Kidney capillary endothelial cell (primary cell): ENCODE measurements around the gene ANO5.

ENCODE experiments used
- DNase-seq: peaks from one replicate; pipeline ENCODE4 v3.0.0-alpha.2; 2018; ENCODE audit warnings: low spot score

Gene ANO5, protein sequence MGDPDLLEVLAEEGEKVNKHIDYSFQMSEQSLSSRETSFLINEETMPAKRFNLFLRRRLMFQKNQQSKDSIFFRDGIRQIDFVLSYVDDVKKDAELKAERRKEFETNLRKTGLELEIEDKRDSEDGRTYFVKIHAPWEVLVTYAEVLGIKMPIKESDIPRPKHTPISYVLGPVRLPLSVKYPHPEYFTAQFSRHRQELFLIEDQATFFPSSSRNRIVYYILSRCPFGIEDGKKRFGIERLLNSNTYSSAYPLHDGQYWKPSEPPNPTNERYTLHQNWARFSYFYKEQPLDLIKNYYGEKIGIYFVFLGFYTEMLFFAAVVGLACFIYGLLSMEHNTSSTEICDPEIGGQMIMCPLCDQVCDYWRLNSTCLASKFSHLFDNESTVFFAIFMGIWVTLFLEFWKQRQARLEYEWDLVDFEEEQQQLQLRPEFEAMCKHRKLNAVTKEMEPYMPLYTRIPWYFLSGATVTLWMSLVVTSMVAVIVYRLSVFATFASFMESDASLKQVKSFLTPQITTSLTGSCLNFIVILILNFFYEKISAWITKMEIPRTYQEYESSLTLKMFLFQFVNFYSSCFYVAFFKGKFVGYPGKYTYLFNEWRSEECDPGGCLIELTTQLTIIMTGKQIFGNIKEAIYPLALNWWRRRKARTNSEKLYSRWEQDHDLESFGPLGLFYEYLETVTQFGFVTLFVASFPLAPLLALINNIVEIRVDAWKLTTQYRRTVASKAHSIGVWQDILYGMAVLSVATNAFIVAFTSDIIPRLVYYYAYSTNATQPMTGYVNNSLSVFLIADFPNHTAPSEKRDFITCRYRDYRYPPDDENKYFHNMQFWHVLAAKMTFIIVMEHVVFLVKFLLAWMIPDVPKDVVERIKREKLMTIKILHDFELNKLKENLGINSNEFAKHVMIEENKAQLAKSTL

DNA sequence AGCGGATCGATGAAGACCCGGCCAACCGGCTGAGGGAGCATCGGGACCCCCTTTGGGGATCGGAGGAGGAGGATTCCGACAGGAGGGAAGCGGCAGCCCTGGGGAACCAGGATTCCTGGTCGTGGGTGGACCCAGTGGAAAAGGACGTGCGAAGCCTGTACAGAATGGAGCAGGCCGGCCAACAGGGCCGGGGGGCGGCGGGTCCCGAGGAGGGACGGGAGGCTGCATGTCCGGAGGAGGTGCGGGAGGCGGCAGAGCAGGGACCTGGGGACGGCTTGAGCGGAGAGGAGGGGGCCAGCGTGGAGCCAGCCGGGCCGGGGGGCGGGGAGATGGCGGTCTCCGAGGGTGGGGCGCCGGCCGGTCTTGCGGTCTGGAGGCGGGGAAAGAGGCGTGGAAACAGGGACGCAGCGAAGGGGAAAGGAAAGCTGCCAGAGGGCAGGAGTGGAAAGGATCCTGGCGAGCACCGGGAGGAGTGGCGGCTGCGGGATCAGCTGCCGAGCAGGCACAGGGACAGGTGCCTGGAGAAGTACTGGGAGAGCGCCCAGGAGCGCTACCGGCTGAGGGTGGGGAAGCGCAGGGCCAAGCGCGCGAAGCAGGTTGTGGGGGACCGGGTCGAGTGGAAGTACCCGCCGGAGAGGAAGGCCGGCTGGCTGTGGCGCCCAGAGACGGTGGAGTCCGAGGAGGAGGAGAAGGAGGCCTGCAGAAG is at the start of gene ANO5:
Gene ANO5 (plus strand): TSS at position 444 of the 706 bp plus-strand sequence. CDS start 408 bp downstream, outside the sequence.
- DNase-seq: no peak

DNA sequence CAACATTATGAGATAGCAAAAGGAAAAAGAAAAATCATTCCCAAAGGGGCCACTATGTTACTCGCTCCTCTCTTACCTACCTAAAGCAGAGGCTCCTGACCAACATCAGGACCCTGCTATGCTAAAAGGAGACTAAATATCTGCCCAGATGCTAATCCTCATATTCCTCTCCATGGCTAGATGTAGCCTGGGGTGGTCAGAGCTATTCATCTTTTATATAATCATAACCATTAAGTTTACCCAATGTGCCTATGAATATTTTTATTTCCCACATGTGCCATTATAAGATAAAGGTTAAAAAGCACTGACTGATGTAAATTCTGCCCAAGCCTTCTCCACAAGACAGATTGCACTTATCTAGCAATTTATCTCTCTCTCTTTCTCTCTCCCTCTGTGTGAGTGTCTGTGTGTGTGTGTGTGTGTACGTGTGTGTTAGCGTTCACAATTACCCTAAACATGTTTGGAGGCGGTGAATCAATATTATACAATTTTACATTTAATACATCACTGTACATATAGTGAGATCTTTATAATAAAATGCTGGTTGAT is 41.2 kb upstream of the ANO5 start:
- no peak for DNase-seq

DNA sequence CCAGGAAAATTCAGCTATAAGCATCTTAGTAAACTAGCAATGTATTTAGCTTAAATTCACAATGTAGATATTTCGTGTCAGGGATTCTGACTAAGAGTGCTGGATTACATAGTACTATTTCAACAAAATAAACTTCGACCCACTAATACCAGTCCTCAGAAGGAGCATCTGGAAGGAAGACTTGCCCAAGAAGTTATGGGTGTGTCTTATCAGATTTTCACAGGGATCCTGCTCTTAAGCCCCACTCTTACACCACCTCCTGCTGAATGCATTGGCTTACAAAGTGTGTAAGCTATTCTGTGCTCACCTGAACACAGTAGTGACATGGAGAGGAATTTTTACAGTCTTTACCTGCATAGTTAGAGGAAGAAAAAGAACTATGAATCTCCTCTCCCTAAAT is 35.4 kb upstream of the ANO5 start:
- no peak for DNase-seq

DNA sequence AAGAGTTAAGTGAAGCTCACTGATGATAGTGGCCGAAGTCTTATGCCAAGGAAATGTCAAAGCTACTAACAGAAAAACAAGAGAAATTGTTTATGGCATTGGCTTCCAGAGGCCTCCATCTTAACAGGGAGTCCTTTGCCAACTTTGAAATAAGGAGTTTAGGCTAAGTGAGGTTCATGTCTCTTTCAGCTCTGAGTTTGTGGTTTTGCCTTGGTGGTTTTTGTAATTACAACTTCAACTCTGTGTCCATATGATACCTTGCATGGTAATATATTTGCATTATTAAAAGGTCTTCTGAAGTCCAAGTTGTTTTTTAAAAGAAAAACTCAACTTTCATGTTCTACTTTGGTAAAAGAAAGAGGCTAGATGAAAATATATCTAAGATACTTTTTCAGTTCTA is 31.4 kb upstream of the ANO5 start:
- DNase-seq: no peak

DNA sequence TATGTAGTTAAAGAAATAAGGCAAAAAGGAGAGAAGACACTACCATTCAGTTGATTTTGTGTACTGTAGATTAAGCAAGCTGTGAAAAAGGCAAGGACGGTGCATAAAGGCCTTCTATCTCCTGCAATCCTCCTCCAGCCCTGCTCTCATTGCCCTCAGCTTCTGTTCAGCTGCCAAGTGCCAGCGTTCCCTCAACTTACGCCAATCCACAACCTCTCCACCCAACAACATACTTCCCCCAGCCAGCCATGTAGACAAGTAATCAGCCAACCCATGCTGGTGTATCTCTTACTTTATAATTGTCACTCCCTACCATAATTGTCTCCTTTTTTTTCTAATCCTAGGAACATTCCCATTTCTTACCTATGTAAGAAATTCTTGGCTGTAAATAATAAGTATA is 30.1 kb upstream of the ANO5 start:
- DNase-seq: no peak

DNA sequence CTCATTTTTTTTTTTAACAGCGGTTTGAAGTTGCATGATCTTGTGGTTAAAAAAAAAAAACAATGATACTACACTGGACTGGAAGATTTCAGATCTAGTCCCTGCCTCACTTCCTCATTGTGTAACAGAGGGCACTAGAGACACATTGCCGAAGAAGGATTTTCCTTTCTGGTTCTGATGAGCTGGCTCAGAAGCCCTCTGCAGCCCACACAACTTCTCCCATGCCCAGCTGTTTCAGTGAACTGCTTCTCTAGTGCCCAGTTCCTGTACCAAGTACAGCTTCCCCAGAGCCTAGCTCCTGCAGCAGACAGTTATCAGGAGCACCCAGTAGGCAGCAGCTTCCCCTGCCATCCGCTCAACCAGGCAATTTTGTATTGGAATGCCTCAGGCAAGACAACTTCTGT is 29.5 kb upstream of the ANO5 start:
- no peak for DNase-seq

DNA sequence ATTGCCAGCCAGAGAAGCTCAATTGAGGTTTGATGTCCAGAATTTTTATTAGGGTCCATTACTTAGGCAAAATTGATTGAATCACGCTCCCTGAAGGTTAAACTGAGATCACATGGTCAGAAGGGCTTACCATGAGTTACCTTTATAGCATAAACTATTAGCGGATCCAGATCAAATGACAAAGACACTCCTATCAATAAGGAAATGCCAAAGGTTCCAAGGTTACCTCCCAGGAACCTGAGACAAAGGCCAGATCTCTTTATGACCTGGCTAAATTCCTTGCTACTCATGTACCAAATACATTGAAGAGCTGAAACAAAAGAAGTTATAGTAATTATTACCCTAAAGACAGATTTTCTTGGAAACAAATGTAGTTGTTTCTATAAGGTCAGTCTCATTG is 27.8 kb upstream of the ANO5 start:
- no peak for DNase-seq

DNA sequence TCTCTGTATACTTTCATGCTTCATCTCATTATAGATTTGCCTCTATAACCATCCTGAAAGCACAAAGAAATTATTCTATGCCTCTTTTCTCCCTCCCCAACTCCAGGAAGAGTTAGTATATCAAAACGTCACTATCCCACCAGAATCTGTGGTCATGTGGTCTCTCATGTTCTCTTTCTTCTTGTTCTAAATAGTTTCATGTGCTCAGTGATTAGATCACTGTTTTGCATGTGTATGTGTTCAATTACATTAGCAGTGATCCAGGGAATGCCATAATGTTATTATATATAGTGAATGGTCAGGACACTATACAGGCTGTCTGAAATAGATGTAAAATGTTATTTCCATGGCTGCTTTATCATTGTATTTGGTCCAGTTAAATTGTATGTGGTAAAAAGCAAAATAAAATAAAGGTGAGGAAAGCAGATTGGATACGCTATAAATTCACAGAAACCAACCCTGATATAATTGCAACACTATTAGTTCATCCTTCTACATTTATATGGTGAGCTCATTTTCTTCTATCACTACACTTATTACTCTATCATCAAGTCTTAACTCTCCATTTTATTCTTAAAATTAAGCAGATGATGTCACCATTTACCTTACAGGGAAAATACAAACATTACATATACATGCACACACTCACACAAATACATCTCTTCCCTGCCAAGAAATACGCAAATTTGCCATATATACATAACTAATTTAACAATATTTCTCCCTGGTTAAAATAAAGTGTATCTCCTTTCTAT is 26.9 kb upstream of the ANO5 start:
- DNase-seq: no peak

DNA sequence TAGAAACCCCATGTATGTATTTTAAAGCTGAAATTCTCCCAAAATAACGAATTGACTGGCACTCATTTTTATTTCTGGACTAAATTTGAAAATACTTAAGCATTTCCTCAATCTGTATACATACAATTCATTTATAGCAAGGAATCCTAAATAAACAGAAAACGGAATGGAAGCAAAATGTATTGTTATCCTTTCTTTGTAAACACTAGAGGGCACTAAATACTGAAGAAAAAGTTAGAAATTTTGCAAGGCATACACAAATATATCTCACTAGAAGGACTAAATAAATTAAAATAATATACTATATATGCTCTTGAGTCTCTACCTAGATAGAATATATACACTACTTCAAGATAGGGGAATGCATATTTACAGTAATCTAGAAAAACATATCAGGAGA is 23.1 kb upstream of the ANO5 start:
- DNase-seq: peak; percentile 10

DNA sequence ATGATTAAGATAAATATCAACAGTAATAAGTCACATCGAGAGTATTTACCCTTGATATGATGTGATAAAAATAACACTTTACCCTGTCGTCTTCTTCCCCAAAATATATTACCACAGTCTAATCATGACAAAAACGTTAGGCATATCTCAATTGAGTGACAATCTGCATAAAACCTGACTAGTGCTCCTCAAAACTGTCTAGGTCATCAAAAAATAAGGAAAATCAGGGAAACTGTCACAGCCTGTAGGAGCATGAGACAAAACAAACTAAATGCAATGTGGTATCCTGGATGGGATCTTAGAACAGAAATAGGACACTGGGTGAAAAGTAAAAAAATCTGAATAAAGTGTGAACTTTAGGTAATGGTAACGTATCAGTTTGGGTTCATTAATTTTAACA is 19.4 kb upstream of the ANO5 start:
- no peak for DNase-seq

DNA sequence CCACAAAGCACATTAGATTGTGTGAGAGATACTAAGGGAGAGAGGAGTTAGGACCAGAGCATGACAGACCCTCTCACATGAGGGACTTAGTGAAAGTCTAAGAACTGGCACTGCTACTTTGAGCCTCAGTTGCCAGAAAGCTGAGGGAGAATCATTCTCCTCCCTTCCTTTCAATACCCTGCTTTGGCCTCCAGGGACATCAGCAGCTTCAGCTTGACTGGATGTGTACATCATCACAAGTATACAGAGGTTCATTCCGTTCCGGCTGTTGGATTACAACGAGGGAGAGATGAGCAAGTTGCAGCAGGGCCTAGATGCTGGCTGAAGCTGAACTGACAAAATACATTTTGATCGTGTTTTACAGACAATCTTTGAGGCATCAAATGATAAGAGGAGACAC is 15.7 kb upstream of the ANO5 start:
- DNase-seq: no peak

DNA sequence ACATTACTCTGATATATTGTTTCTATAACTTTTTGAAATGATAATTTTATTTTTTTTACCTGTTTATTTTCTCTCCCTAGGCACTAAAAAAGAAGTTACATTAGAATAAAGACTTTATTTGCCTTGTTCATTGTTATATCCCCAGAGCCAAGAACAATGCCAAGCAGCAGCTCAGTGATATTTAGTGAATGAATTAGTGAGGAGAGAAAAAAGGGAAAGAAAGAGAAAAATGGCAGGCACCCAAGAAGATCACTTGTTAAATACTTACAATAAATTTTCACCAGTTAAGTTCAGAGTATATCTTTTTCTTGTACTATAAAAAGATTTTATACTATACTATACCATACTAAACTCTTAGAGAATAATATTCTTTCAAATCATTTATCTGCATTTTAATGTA is 13.3 kb upstream of the ANO5 start:
- no peak for DNase-seq

DNA sequence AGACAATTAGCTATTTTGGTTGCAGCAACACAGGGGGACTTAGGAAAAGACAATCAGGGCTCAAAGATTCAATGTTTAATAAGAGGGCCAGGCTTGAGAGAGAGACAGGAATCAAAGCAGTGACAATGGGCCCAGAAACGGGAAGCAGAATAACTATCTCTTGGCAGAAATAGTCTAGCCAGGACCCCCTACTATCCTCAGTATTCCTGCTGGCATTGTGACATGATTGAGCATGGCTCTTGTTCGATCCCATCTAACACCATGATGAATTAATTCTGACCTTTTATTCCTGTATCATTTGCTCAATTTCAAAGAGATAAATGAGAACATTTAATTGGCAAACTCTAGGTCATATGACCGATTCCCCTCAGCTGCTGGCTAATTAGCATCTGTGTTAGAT is 12.8 kb upstream of the ANO5 start:
- no peak for DNase-seq

DNA sequence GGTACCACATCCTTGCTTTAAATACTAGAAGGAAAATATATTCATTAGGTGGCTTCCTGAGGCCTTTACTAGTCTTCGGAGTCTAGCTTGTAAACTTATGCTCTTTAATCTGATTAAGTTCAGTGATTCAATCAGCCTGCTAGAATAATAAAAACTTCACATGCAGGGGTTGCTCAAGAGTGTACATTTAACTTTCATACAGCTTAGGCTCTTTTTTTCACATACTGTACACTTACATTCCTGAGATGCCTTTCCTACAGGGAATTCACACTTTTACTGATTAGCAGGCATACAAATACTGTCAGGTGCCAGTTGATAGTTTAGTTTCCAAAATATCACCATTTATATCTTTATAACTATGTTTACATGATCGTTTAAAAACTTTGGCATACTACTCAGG is 3.2 kb upstream of the ANO5 start:
- no peak for DNase-seq

DNA sequence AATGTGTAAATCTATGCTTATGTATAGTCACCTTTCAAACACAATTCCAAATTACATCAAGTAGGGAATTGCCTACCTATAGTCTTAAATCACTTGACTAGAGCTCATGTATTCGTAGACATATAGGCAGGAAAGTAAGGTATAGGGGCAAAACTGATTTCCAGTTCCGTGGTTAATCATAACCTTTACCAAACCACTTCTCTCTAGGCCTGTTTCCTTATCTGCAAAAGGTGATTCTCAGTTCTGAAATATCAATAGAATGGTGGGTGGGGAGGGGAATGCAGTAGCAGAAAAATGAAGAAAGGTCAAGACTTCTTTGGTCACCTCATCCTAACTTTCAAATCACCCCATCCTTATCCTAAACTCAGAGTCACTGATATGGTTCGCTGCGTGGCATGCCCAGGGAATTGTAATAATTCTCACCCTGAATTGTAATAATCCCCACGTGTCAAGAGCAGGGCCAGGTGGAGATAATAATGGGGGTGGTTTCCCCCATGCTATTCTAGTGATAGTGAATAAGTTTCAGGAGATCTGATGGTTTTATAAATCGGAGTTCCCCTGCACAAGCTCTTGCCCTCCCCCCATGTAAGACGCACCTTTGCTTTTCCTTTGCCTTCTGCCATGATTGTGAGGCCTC is 1.9 kb upstream of the ANO5 start:
- no peak for DNase-seq

DNA sequence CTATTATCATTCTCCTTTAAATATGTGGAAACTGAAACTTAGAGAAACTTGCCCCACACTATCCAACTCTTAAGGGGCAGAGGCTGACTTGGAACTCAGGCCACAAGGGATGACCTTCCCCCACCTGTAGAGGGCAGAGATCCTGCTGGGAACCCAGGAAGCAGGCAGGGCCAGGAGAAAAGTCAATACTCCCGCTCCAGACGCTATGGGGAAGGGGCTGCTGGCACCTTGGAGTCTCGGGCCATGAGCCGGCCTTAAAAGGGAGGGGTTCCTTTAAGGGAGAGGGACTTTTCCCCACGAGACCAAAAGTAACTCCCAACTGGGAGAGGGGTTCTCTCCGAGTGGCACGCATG is 620 bp upstream of the ANO5 start:
- no peak for DNase-seq

DNA sequence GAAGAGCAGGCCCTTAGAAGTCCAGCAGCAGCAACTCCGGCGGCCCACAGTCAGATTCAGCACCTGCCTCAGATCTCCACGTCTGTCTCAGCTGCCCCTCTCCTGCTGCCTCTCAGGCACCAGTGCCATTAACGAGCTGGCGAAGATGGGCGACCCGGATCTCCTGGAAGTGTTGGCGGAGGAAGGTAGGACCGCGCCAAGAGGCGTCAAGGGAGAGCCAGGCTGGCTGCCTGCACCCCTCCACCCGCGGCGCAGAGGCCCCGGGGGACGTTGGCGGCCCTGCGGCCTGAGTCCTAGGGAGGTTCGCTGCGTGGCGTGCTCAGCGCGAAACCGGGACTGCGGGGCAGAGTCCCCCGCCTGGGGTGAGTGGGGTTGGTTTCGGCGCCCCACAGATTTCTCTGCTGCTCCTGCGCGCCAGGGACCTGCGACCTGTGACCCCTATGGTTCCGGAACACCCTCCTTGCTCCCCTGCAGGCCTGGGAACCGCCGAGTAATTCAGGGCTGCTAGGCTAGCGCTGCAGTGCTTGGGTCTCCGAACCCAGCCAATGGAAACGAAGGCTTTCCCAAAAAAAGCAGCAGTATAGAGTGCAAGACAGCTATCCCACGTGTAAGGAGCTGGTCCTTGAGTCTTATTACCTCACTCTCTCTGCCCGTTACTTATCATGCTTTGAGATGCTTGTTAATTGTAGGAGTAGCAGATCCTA is 615 bp downstream of the ANO5 start:
- DNase-seq: no peak

DNA sequence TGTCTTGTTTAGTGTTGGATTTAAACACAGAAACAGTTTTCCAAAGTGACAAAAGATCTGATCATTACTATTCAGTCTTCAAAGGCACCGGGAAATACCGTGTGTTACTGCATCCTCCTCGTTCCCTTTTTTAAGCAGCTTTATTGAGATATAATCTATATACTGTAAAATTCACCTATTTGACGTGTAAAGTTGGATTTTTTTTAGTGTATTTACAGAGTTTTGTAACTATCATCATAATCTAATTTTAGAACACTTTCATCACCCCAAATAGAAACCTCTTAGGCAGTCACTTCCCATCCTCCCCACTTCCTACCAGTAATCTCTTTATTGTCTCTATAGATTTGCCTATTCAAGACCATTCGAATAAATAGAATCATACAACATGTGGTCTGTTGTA is 1.4 kb downstream of the ANO5 start:
- no peak for DNase-seq

DNA sequence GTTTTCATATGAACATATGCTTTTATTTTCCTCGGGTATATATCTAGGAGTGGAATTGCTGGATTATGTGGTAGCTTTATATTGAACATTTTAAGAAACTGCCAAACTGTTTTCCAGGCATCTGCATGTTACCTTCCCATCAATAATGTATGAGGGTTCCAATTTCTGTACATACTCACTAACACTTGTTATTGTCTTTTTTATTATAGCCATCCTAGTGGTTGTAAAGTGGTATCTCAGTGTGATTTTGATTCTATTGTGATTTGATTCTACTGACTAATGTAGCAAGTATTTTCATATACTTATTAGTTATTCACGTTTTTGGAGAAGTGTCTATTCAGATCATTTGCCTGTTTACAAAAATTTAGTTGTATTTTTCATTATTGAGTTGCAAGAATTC is 2.0 kb downstream of the ANO5 start:
- no peak for DNase-seq

DNA sequence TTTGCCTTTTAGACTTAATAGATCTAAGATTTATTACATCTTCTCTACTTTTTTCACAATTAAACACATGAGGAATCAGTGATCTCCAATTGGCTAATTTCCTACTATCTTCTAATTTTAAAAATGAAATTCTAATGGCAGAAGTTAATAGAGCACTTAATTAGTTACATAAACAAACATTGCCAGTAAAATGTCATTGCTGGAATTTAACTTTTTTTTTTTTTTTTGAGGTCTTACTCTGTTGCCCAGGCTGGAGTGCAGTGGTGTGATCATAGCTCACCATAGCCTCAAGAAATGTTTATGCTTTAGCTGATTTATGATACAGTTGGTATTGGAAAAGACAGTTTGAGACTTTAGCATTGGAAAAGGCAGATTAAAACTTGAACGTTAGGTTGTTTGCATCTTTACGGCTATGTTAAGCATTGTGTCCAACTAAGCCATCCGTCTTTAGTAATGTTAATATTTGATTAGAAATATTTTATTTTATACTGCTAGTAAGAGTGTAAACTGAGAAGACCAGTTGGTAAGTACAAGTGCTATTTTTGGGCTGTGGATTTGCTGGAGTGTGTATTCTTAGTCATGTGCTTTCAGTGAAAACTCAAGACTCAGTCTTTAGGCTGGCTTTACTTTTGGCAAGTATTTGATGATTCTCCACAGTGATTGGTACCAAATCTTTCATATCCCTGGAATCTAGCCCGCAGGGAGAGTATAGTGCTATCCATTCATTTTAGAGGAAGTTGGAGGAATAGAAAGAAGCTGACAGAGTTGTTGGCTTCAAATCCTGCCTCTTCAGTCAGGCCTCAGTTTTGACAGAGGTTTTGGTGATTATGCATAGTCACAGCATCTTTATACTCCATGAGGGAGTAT is 4.5 kb downstream of the ANO5 start:
- DNase-seq: no peak
